ENCODE results near the gene GMIP.
"Not testable (repeated sequence)": the region's sequence is repeated elsewhere in the genome, so short reads cannot be mapped to it uniquely, and the experiment has no call there.

GMIP gene

DNA sequence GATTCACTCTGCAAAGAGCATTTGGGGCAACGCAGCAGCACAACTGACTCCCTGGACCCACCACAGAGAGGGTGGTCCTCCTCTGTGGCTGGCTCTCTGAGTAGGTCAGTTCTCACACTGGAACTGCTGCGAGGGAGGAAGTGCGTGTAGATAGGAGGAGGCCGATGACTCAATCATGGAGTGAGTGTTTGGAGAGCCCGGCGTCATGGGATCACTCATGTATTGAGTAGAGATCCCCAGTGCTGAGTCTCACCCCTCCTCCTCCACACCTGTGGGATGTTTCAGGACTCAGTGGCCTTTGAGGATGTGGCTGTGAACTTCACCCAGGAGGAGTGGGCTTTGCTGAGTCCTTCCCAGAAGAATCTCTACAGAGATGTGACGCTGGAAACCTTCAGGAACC is 34.1 kb upstream of the GMIP start:
- no peak for TF ChIP-seq CTCF (IDR thresholded peaks at IDR 0.05; ENCODE audit: low read depth, low read length)
- no peak overlapping the region for H3K4me3 ChIP-seq (ENCODE audit: low read depth, low read length)

- no peak overlapping the region for H3K4me3 ChIP-seq (ENCODE audit: low read depth, low read length)
- no peak for TF ChIP-seq CTCF (IDR thresholded peaks at IDR 0.05; ENCODE audit: low read depth, low read length)
Observed at GRCh38 chr19:19674315-19674714, 30.9 kb upstream of the GMIP start.

GRCh38 chr19:19672816-19673215 is 29.4 kb upstream of the GMIP start:
- H3K4me3 ChIP-seq (ENCODE audit: low read depth, low read length) = no peak overlapping the region
- no peak for TF ChIP-seq CTCF (IDR thresholded peaks at IDR 0.05; ENCODE audit: low read depth, low read length)

DNA sequence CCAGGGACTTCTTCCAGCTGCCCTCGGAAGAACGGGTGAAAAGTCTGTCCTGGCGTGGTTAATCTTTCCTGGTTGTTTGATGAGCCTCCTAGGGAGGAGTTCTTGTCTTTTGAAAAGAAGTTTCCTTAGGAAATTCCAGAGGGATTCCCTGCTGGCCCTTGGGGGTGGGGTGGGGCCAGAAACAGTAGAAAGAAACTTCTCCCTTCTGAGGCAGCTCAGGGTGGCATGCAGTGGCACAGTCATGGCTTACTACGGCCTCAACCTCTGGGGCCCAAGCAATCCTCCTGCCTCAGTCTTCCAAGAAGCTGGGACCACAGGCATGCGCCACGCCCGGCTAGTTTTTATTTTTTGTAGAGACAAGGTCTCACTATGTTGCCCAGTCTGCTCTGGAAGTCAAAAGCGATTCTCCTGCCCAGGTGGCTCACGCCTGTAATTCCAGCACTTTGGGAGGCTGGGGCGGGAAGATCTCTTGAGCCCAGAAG is 26.7 kb upstream of the GMIP start:
- H3K4me3 ChIP-seq (ENCODE audit: low read depth, low read length) = peak overlapping the region; percentile 90; the same call in 1 of the 2 replicates
- no peak for TF ChIP-seq CTCF (IDR thresholded peaks at IDR 0.05; ENCODE audit: low read depth, low read length)

DNA sequence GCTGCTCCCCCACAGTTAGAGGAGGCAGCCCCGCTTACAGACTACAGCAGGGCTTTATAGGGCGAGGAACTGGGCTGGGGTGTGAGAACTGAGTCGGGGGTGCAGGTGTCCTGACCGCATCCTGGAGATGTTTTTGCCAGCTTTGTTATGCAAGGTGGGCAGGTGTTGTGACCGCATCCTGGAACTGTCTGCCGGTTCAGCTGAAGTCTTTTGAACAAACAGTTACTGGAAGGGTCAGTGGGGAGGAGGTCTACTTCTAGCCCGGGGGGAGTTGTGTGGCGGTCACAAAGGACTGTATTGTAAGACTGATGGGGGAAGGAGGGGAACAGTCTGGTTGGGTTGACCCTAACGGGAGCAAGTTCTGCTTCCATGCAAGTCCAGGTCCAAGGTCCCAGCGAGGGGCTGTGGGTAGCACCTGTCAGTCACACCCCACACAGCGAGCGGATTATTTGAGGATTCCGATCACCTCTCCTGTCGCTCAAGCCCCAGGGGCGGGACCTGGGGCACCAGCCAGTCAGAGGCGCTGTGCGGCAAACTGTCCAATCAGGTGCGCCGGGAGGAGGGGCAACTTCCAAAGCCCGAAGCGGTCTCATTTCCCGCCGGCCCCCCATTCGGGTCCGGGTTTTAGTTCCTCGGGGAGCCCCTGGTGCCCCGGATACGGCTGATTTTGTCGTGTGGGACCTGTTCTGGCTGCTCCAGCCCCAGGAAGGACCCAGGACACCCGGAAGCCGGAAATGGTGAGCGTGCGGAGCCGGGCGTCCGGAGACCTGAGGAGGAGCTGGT is 25.0 kb upstream of the GMIP start, which contains the start of gene ZNF101:
ZNF101 (plus strand) TSS at position 610 of the 783 bp plus-strand sequence; CDS start at position 735, 125 bp downstream.
- peak within 1 kb of the TSS; percentile 90 for H3K4me3 ChIP-seq (ENCODE audit: low read depth, low read length)
- no peak for TF ChIP-seq CTCF (IDR thresholded peaks at IDR 0.05; ENCODE audit: low read depth, low read length)

- not testable (repeated sequence) for H3K4me3 ChIP-seq (ENCODE audit: low read depth, low read length)
Observed at GRCh38 chr19:19665420-19665948, 22.0 kb upstream of the GMIP start.

- no peak for TF ChIP-seq CTCF (IDR thresholded peaks at IDR 0.05; ENCODE audit: low read depth, low read length)
- peak within 1 kb of the TSS; percentile 96 for H3K4me3 ChIP-seq (ENCODE audit: low read depth, low read length)
Observed at GRCh38 chr19:19663256-19664120, 20.0 kb upstream of the GMIP start, which contains the start of gene ATP13A1. Gene ATP13A1, minus strand, starts transcription at chr19:19663676. Its CDS starts 10 bp downstream, at chr19:19663666.
